ENCODE measurements around the gene TOMM70.

DNA sequence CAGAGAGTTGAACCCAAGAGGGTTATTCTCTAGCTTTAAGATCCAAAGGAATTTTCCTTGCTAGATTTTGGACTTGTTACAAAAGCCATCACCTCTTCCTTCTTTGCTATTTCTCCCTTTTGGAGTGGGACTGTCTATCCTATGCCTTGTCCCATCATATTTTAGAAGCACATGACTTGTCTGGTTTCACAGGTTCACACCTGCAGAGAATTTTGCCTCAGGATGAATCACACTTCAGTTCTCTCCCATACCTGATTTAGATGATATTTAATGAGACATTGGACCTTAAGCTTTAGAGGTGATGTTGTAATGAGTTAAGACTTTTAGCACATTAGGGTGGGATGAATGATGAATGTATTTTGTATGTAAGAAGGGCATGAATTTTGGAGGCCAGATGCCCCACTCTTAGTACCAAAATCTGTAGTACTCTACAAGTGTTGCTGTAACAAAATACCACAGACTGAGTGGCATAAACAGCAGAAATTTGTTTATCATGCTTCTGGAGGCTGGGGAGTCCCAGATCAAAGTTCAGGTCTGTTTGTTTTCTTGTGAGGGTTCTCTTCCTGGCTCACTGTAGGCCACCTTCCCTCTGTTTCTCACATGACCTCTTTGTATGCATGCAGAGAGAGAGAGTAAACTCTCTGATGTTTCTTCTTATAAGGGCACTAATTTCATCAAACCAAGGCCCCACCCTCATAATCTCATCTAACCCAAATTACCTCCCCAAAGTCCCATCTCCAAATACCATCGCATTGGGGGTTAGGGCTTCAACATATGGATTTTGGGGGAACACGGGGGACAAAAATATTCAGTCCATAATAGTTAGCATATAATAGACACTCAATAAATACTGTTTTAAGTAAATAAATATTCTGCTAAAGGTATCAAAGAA is 10.4 kb upstream of the TOMM70 start:
- no peak for TF ChIP-seq POLR2AphosphoS5 (IDR thresholded peaks at IDR 0.05)
- TF ChIP-seq, protein P1, sequence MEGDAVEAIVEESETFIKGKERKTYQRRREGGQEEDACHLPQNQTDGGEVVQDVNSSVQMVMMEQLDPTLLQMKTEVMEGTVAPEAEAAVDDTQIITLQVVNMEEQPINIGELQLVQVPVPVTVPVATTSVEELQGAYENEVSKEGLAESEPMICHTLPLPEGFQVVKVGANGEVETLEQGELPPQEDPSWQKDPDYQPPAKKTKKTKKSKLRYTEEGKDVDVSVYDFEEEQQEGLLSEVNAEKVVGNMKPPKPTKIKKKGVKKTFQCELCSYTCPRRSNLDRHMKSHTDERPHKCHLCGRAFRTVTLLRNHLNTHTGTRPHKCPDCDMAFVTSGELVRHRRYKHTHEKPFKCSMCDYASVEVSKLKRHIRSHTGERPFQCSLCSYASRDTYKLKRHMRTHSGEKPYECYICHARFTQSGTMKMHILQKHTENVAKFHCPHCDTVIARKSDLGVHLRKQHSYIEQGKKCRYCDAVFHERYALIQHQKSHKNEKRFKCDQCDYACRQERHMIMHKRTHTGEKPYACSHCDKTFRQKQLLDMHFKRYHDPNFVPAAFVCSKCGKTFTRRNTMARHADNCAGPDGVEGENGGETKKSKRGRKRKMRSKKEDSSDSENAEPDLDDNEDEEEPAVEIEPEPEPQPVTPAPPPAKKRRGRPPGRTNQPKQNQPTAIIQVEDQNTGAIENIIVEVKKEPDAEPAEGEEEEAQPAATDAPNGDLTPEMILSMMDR (IDR thresholded peaks at IDR 0.05): no peak
